IMR-90 (cell line): ENCODE data around the gene CALR3. TPM values are rescaled to one million over a fixed set of nuclear protein-coding genes. Genes with fewer than 3 reads are reported as not detected.
A peak's percentile ranks its signal among the peaks of the same experiment; 100 is the strongest.

ENCODE experiments used
- ATAC-seq: fragments of 200-7000 bp; cut with Tn5 transposase; 2 replicates; pipeline ENCODE4 v1.9.1; 2020; ENCODE audit warnings: low read depth, mild to moderate bottlenecking, moderate library complexity
- BruUV-seq: library from RNA; stranded (reverse); fragments of 400-500 nt; replicated peaks from 2 replicates; lab custom pipeline; 2021; lab: Mats Ljungman, UMichigan
- CTCF ChIA-PET: fragments of 300-600 bp; formaldehyde crosslinking; extraction: SDS; loops from one replicate; lab custom pipeline; 2021; ENCODE audit warnings: antibody characterized with exemption; lab: Yijun Ruan, JAX
- POLR2A ChIA-PET: fragments of 300-600 bp; sonication (Branson Sonifier 250); formaldehyde crosslinking; loops from one replicate; lab custom pipeline; 2022; ENCODE audit warnings: antibody characterized with exemption; ENCODE audit not compliant: unreplicated experiment; lab: Charles Lee
- DNase-seq: peaks from one replicate; pipeline ENCODE4 v3.0.0; 2013
- H2AFZ ChIP-seq: replicated peaks from 2 replicates; pipeline ENCODE3; 2013; ENCODE audit warnings: low read length, mild to moderate bottlenecking; ENCODE audit not compliant: poor library complexity
- H2AK5ac ChIP-seq: 2 replicates; pipeline ENCODE4 v1.6.1; 2013; ENCODE audit warnings: low read depth, low read length, inconsistent platforms
- H2AK9ac ChIP-seq: replicated peaks from 2 replicates; pipeline ENCODE3; 2013; ENCODE audit warnings: mild to moderate bottlenecking, low read depth, low read length, moderate library complexity; ENCODE audit not compliant: poor library complexity
- H2BK120ac ChIP-seq: 2 replicates; pipeline ENCODE4 v1.6.1; 2013; ENCODE audit warnings: low read depth, low read length, inconsistent platforms
- H2BK15ac ChIP-seq: 3 replicates; pipeline ENCODE4 v1.6.1; 2013; ENCODE audit warnings: low read depth, low read length, inconsistent platforms
- H2BK20ac ChIP-seq: 2 replicates; pipeline ENCODE4 v1.6.1; 2013; ENCODE audit warnings: low read depth, mild to moderate bottlenecking, inconsistent platforms, low read length, moderate library complexity
- H2BK5ac ChIP-seq: 2 replicates; pipeline ENCODE4 v1.6.1; 2013; ENCODE audit warnings: mild to moderate bottlenecking, low read depth, low read length, inconsistent platforms; ENCODE audit not compliant: poor library complexity, severe bottlenecking
- H3K14ac ChIP-seq: replicated peaks from 2 replicates; pipeline ENCODE4 v1.6.1; 2013; ENCODE audit warnings: low read depth, low read length, inconsistent platforms
- H3K18ac ChIP-seq: 2 replicates; pipeline ENCODE4 v1.6.1; 2013; ENCODE audit warnings: low read depth, low read length, control low read depth
- H3K23ac ChIP-seq: 2 replicates; pipeline ENCODE4 v1.6.1; 2013; ENCODE audit warnings: low read depth, low read length, inconsistent platforms
- H3K27ac ChIP-seq: 2 replicates; pipeline ENCODE4 v1.5.1; 2013; ENCODE audit warnings: mild to moderate bottlenecking, control low read depth, low read length; ENCODE audit not compliant: insufficient read depth
- H3K27me3 ChIP-seq: 2 replicates; pipeline ENCODE4 v1.6.1; 2013; ENCODE audit warnings: low read length; ENCODE audit not compliant: control insufficient read depth, insufficient read depth
- H3K36me3 ChIP-seq: 2 replicates; pipeline ENCODE4 v1.6.1; 2013; ENCODE audit warnings: low read length, mixed read lengths; ENCODE audit not compliant: control insufficient read depth, insufficient read depth
- H3K4ac ChIP-seq: 2 replicates; pipeline ENCODE4 v1.6.1; 2013; ENCODE audit warnings: low read depth, low read length, inconsistent platforms
- H3K4me1 ChIP-seq: 2 replicates; pipeline ENCODE4 v1.6.1; 2013; ENCODE audit warnings: low read length, mixed read lengths; ENCODE audit not compliant: control insufficient read depth, insufficient read depth
- H3K4me2 ChIP-seq: 2 replicates; pipeline ENCODE4 v1.6.1; 2013; ENCODE audit warnings: low read depth, mild to moderate bottlenecking, control low read depth, low read length, moderate library complexity
- H3K4me3 ChIP-seq: 2 replicates; pipeline ENCODE4 v1.5.1; 2013; ENCODE audit warnings: low read depth, mild to moderate bottlenecking, control low read depth, low read length, moderate library complexity; ENCODE audit not compliant: insufficient read depth
- H3K56ac ChIP-seq: 2 replicates; pipeline ENCODE4 v1.6.1; 2013; ENCODE audit warnings: low read length, inconsistent platforms; ENCODE audit not compliant: insufficient read depth; ENCODE audit errors: extremely low read depth
- H3K79me1 ChIP-seq, 2 experiments: 2 replicates each; pipeline ENCODE4 v1.6.1; 2013; ENCODE audit warnings: low read length in 2 of 2, inconsistent platforms in 1 of 2, low read depth in 1 of 2
- H3K9ac ChIP-seq: 2 replicates; pipeline ENCODE4 v1.6.1; 2013; ENCODE audit warnings: low read depth, low read length, control low read depth
- H3K9me1 ChIP-seq: 2 replicates; pipeline ENCODE4 v1.6.1; 2013; ENCODE audit warnings: low read length, inconsistent platforms; ENCODE audit not compliant: insufficient read depth
- H3K9me3 ChIP-seq: 2 replicates; pipeline ENCODE4 v1.6.1; 2013; ENCODE audit warnings: low read length; ENCODE audit not compliant: control insufficient read depth, insufficient read depth
- H4K20me1 ChIP-seq: 2 replicates; pipeline ENCODE4 v1.6.1; 2013; ENCODE audit warnings: low read length, inconsistent platforms; ENCODE audit not compliant: insufficient read depth
- H4K5ac ChIP-seq: 2 replicates; pipeline ENCODE4 v1.6.1; 2013; ENCODE audit warnings: mild to moderate bottlenecking, low read depth, low read length, control low read depth
- H4K8ac ChIP-seq, 2 experiments: 2 replicates each; pipeline ENCODE4 v1.6.1; 2013; ENCODE audit warnings: low read depth in 2 of 2, low read length in 2 of 2, control low read depth in 1 of 2, inconsistent platforms in 1 of 2
- H4K91ac ChIP-seq: 2 replicates; pipeline ENCODE4 v1.6.1; 2013; ENCODE audit warnings: low read depth, low read length, inconsistent platforms; ENCODE audit not compliant: insufficient read depth
- CEBPB ChIP-seq: IDR thresholded peaks from 2 replicates; pipeline ENCODE4 v1.6.1; 2012; ENCODE audit warnings: low read depth, low read length, improper control_type of control experiment
- CHD1 ChIP-seq: IDR thresholded peaks from 2 replicates; pipeline ENCODE4 v1.6.1; 2012; ENCODE audit warnings: low read depth, low read length, improper control_type of control experiment
- CTCF ChIP-seq: conservative IDR thresholded peaks from 2 replicates; pipeline ENCODE4 v1.5.1; 2012; ENCODE audit warnings: mild to moderate bottlenecking, low read depth, low read length, improper control_type of control experiment
- ELK1 ChIP-seq: fragments of 150-350 bp; IDR thresholded peaks from 2 replicates; pipeline ENCODE4 v1.6.1; 2016; ENCODE audit warnings: low read depth, mild to moderate bottlenecking, low read length, moderate library complexity, borderline replicate concordance
- FOS ChIP-seq: fragments of 150-350 bp; IDR thresholded peaks from 2 replicates; pipeline ENCODE4 v1.6.1; 2016; ENCODE audit warnings: low read depth, low read length
- MAFK ChIP-seq: IDR thresholded peaks from 2 replicates; pipeline ENCODE4 v1.6.1; 2012; ENCODE audit warnings: low read depth, low read length, improper control_type of control experiment
- MAZ ChIP-seq: IDR thresholded peaks from 2 replicates; pipeline ENCODE4 v1.6.1; 2012; ENCODE audit warnings: low read depth, mild to moderate bottlenecking, low read length, improper control_type of control experiment, moderate library complexity, borderline replicate concordance
- NFE2L2 ChIP-seq: fragments of 150-350 bp; IDR thresholded peaks from 2 replicates; pipeline ENCODE4 v1.6.1; 2016; ENCODE audit warnings: low read depth, mild to moderate bottlenecking, low read length
- POLR2A ChIP-seq: IDR thresholded peaks from 2 replicates; pipeline ENCODE4 v1.6.1; 2012; ENCODE audit warnings: mild to moderate bottlenecking, low read depth, low read length
- RAD21 ChIP-seq: IDR thresholded peaks from 2 replicates; pipeline ENCODE4 v1.6.1; 2012; ENCODE audit warnings: low read length, improper control_type of control experiment
- RCOR1 ChIP-seq: IDR thresholded peaks from 2 replicates; pipeline ENCODE4 v1.6.1; 2012; ENCODE audit warnings: mild to moderate bottlenecking, low read length, improper control_type of control experiment; ENCODE audit not compliant: insufficient replicate concordance
- RFX5 ChIP-seq: IDR thresholded peaks from 2 replicates; pipeline ENCODE4 v1.8.0; 2012; ENCODE audit warnings: low read depth, mild to moderate bottlenecking, low read length, moderate library complexity
- SMC3 ChIP-seq: fragments of 150-350 bp; IDR thresholded peaks from 2 replicates; pipeline ENCODE4 v1.6.1; 2016; ENCODE audit warnings: low read depth, mild to moderate bottlenecking, antibody characterized with exemption, low read length, moderate library complexity
- USF2 ChIP-seq: fragments of 150-350 bp; IDR thresholded peaks from 2 replicates; pipeline ENCODE4 v1.6.1; 2017; ENCODE audit warnings: mild to moderate bottlenecking, antibody characterized with exemption, low read length, low read depth
- WGBS, 2 experiments: methylation state at CpG; one replicate each; pipeline versions ENCODE4 v1.1.5 to v1.1.7; 2013; ENCODE audit warnings: missing lambda C conversion rate in 2 of 2; ENCODE audit not compliant: insufficient read length in 1 of 2; ENCODE audit errors: extremely low coverage in 2 of 2; 5-methylcytosine and 5-hydroxymethylcytosine counted together
- dilution Hi-C: fragments of 300-500 bp; cut with HindIII; formaldehyde crosslinking; loops from one replicate; pipeline ENCODE4 v1.14.3; 2018; ENCODE audit warnings: low sequenced_read_pairs; ENCODE audit not compliant: unreplicated experiment
- in situ Hi-C: fragments of 300-500 bp; cut with MboI; formaldehyde crosslinking; loops from 3 replicates; pipeline ENCODE4 v1.14.3; 2019; ENCODE audit warnings: low sequenced_read_pairs, inconsistent platforms, mixed read lengths
- intact Hi-C: fragments of 100-400 bp; cut with micrococcal nuclease; formaldehyde crosslinking; loops from 2 replicates; pipeline ENCODE4 v1.10.0; 2022
- polyA plus RNA-seq, 3 experiments: library from polyadenylated mRNA; depleted of rRNA; stranded (reverse); fragments of >200 nt; gene quantifications; 2 replicates each; pipeline ENCODE4 v1.2.3, GENCODE V29; 2012; ENCODE audit warnings: low replicate concordance in 1 of 3
- total RNA-seq: library from RNA; depleted of rRNA; stranded (reverse); fragments of >200 nt; gene quantifications from 2 replicates; pipeline ENCODE4 v1.2.3, GENCODE V29; 2012

Gene CALR3
- total and polyA plus RNA-seq, 2 of the 4 experiments (the other 2 are of a cell fraction): not detected

- H3K4ac ChIP-seq: peak overlapping the region; percentile 33; the same call in 1 of the 2 replicates
- H3K9me3 ChIP-seq: no peaks in the 10 kb centered on the region
- dilution Hi-C loops (no loop called here), in situ Hi-C loops (no loop called here), intact Hi-C loops (loop anchor here (2.0 to 5.0 kb wide), 2 partner anchors 37 to 107 kb away; partner anchors contain the start of genes CHERP and EPS15L1)
- no peak overlapping the region for H4K91ac ChIP-seq
- ChIA-PET CTCF (no interaction called here), POLR2A (no interaction called here)
- BruUV-seq: no TSS peak
- 0 out of 2 replicates have a peak overlapping the region, but pooled peaks have one; percentile 25 for H3K23ac ChIP-seq
- DNase-seq (peak; percentile 98), ATAC-seq (peak; percentile 96)
- peak overlapping the region; percentile 58 for H2BK5ac ChIP-seq
- H3K14ac ChIP-seq: 0 out of 2 replicates have a peak overlapping the region, but pooled peaks have one; percentile 13
- H2BK120ac ChIP-seq: no peak overlapping the region
- peak overlapping the region; percentile 44 for H3K4me2 ChIP-seq
- no peak overlapping the region for H3K9ac ChIP-seq
- H2AFZ ChIP-seq: no peak overlapping the region
- H4K5ac ChIP-seq: no peak overlapping the region
- no peak overlapping the region for H3K4me3 ChIP-seq
- no peak overlapping the region for H2BK15ac ChIP-seq
- H3K27ac ChIP-seq: peak overlapping the region; percentile 77; the same call in 1 of the 2 replicates
- H3K18ac ChIP-seq: peak overlapping the region; percentile 15
- 0% methylated on average over 5 of the region's 11 CpGs; no CpG with 5 or more reads in 1 of the 2 experiments for WGBS, 2 experiments
- H2BK20ac ChIP-seq: 0 out of 2 replicates have a peak overlapping the region, but pooled peaks have one; percentile 16
- peaks cover 26% of the 10 kb centered on the region for H3K36me3 ChIP-seq
- H4K20me1 ChIP-seq: peaks cover 29% of the 10 kb centered on the region
- peaks cover 13% of the 10 kb centered on the region for H3K4me1 ChIP-seq
- H3K9me1 ChIP-seq: peaks cover 20% of the 10 kb centered on the region
- H2AK9ac ChIP-seq: peak overlapping the region; percentile 2
- H3K27me3 ChIP-seq: no peaks in the 10 kb centered on the region
- peak overlapping the region; percentile 32; the same call in 1 of the 2 replicates for H2AK5ac ChIP-seq
- H3K56ac ChIP-seq: no peak overlapping the region
- H4K8ac ChIP-seq: no peak overlapping the region; a peak in 1 of 4 replicates
- H3K79me1 ChIP-seq: peaks cover 5 to 21% of the 10 kb centered on the region in 2 experiments; a peak in 2 of 4 replicates
- 0 out of 2 replicates have a peak, but pooled peaks have one; percentile 21 for TF ChIP-seq RAD21
- no peak for TF ChIP-seq POLR2A
- TF ChIP-seq CTCF: no peak
- TF ChIP-seq ELK1: no peak
- TF ChIP-seq NFE2L2: peak; percentile 51; the same call in 1 of the 2 replicates
- TF ChIP-seq FOS: peak; percentile 71
- no peak for TF ChIP-seq RFX5
- no peak; the same call in 1 of the 2 replicates for TF ChIP-seq SMC3
- no peak for TF ChIP-seq CHD1
- peak; percentile 94 for TF ChIP-seq MAFK
- peak; percentile 74 for TF ChIP-seq MAZ
- TF ChIP-seq USF2: no peak
- TF ChIP-seq CEBPB: no peak
- peak; percentile 93 for TF ChIP-seq RCOR1
Observed at GRCh38 chr19:16435238-16435917, 60.6 kb downstream of the CALR3 start.
